Measurements from ENCODE around the gene PREX1.
"Not testable (repeated sequence)": the region's sequence is repeated elsewhere in the genome, so short reads cannot be mapped to it uniquely, and the experiment has no call there.

Gene PREX1, protein sequence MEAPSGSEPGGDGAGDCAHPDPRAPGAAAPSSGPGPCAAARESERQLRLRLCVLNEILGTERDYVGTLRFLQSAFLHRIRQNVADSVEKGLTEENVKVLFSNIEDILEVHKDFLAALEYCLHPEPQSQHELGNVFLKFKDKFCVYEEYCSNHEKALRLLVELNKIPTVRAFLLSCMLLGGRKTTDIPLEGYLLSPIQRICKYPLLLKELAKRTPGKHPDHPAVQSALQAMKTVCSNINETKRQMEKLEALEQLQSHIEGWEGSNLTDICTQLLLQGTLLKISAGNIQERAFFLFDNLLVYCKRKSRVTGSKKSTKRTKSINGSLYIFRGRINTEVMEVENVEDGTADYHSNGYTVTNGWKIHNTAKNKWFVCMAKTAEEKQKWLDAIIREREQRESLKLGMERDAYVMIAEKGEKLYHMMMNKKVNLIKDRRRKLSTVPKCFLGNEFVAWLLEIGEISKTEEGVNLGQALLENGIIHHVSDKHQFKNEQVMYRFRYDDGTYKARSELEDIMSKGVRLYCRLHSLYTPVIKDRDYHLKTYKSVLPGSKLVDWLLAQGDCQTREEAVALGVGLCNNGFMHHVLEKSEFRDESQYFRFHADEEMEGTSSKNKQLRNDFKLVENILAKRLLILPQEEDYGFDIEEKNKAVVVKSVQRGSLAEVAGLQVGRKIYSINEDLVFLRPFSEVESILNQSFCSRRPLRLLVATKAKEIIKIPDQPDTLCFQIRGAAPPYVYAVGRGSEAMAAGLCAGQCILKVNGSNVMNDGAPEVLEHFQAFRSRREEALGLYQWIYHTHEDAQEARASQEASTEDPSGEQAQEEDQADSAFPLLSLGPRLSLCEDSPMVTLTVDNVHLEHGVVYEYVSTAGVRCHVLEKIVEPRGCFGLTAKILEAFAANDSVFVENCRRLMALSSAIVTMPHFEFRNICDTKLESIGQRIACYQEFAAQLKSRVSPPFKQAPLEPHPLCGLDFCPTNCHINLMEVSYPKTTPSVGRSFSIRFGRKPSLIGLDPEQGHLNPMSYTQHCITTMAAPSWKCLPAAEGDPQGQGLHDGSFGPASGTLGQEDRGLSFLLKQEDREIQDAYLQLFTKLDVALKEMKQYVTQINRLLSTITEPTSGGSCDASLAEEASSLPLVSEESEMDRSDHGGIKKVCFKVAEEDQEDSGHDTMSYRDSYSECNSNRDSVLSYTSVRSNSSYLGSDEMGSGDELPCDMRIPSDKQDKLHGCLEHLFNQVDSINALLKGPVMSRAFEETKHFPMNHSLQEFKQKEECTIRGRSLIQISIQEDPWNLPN (N-terminal part only)

DNA sequence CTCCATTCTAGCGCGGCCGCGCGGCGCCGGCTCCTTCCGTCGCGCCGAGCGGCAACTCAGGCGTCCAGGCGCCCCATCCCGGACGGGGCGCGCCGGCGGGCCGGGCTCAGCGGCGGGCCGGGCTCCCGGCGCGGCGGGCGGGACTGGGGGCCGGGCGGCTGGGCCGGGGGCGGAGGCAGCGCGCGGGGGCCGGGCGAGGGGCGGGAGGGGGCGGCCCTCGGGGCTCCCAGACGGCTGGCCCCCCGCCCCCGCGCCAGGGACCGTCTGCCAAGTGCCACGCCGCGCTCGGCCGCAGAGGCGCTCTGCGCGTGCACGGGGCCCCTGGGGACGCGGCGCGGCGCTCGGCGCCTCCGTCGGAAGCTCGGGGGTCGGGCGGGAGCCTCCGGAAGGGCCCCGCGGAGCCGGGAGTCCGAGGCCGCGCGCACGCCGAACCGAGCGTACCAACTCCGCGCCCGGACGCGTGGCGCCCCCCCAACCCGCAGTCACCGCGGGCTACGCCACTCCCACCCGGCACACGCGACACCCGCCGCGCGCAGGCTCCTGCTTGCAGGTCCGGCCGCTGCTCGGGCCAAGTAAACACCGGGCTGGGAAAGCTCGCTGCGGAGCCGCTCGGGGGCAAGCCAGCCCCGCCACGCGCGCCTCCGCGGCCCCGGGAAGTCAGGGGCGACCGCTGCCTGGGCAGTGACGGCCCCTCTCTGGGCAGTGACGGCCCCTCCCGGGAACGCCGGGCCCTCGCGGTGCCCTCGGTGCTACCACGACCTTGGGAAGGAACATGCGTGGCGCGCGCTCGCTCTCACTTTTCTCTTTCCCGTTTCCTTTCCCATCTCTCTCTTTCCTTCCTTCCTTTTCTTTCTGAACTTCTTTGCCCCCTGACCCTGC lies at the start of gene PREX1:
PREX1 (minus strand) TSS at position 145 of the 879 bp plus-strand sequence; CDS start at position 6, 139 bp downstream.
- peak in 3 of 4 experiments; percentile 43 to 54 (median 47) for DNase-seq

GRCh38 chr20:48877304-48877703 lies 49.5 kb upstream of the PREX1 start:
- DNase-seq: no peak

GRCh38 chr20:48875914-48876240 lies 48.1 kb upstream of the PREX1 start:
- no peak for DNase-seq

DNA sequence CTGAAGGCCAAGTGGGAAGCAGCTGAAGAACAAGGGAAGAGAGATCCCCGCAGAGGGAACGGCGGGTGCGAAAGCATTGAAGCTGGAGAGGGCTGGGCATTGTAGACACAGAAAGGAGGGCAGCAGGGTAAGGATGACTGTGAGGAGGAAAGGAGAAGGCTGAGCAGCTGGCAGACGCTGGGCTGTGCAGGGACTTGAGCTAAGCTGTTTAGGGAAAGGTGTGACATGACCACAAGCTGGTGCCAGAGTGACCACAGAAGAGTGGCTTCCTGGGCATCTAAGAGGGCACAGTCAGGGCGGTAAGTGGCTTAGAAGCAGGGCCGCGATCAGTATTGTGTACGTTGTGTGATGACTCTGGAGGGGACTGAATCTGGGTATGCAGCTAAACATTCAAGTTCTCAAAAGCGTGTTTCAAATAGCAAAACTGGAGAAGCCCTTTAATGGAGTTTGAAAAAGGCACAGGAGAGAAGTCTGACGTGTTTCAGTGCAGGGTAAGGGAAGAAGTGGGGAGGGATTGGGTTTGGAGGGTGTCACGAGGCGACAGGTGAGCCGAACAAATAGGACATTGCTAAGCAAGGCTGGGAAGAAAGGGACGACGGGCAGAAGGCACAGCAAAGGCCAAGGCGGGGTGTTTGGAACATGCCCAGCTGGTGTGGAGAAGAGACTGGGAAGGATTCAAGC lies 47.6 kb upstream of the PREX1 start:
- DNase-seq: no peak

DNA sequence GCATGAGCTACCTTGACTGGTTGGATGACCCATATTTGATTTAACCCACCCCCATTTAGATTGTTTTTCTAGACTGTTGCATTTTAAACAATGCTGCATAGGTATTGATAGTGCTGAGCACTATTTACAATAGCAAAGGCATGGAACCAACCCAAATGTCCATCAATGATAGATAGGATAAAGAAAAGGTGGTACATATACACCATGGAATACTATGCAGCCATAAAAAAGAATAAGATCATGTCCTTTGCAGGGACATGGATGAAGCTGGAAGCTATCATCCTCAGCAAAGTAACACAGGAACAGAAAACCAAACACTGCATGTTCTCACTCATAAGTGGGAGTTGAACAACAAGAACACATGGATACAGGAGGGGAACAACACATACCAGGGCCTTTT lies 41.6 kb upstream of the PREX1 start:
- DNase-seq: not testable (repeated sequence)

DNA sequence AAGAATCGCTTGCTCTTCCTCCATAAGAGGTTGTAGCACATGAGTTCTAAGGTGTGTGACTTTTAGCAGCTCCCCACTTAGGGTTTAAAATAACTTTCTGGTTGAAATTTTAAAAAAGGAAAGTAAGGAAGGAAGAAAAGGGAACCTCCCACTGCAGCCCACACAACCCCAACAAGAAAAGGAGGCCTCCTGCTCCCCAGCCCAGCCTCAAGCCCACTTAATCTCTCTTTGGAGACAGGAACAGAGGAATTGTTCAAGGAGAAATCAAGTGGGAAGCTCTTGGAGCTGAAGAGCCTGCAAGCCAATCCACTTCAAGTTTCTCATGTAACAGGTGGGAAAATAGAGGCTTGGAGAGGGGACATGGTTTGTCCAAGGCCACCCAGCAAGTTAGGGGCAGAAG lies 39.1 kb upstream of the PREX1 start:
- DNase-seq: no peak

DNA sequence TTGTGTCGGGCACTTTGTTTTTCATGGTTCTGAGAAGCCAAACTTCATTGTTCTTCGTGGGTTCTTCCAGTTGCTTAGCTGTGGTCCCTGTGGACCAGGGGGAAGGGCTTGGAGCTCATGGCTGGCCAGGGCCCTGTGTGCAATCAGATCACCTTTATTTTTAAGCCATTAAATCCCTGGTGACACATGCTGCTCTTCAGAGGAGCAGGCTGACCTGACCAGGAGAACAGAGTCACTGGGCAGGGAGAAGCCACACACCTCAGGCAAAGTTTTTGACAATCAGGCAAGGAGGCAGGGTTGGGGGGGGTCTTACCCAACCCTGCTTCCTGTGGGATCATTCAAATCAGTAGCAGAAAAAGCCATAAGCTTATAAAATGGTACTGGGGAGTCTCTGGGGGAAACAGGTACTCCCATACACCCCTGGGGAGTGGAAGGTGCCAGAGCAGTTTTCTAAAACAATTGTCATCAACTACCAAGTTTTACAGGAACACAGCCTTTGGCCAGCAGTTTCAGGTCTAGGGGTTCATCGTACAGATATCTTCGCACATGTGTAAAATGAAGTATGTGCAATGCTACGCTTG lies 37.0 kb upstream of the PREX1 start:
- DNase-seq: no peak

DNA sequence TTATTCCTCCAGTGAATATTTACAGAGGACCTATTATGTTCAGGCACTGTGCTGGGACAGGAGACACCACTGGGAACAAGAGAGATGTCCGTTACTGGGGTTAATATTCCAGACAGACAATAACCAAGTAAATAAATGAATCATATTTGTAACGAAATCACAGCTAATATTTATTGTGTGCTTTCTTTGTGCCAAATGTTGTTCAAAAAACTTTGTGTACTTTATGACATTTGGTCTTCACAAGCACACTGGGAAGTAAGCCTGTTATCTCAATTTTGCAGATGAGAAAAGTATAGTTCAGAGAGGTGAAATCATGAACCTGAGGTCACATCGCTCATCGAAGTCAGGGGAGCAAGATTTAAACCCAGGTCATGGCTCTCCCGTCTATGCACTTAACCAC lies 36.5 kb upstream of the PREX1 start:
- DNase-seq: no peak

- no peak for DNase-seq
Measured at GRCh38 chr20:48862279-48862678, 34.5 kb upstream of the PREX1 start.

- no peak for DNase-seq
Measured at GRCh38 chr20:48861444-48861843, 33.6 kb upstream of the PREX1 start.

DNA sequence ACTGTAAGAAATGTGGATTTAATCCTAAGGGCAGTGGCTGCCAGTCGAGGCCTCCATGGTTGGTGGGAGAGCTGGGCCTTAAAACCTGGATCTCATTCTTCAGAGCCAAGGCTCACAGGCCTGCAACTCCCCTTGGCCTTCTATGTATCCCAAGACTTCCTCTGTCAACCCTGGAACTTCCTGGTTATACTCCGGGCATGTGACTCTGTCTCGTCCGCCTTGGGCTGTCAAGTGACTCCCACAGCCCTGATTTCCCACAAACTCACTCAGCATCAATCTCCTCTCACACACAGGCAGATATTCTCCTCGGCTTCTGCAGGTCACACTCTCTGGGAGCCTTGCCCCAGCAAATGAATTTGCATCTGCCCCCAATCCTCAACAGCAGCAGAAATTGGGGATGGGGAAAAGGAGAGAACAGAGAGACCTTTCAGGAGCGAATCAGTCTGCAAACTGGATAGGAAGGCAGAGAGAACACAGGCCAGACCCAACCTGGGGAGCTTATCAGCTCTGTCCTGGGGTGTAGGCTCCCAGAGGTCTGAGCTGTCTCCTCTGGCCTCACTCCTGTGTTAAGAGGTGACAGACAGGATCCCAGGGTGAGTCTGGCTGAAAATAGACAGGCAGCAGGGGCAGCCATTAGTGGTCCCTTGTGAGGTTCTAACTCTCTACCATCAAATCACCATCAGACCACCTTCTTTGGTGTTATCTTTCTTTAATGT lies 30.4 kb upstream of the PREX1 start:
- no peak for DNase-seq

- DNase-seq: no peak
Measured at GRCh38 chr20:48856130-48856529, 28.3 kb upstream of the PREX1 start.

GRCh38 chr20:48855046-48855445 lies 27.2 kb upstream of the PREX1 start:
- no peak for DNase-seq

- no peak for DNase-seq
Measured at GRCh38 chr20:48852609-48853008, 24.8 kb upstream of the PREX1 start.

- no peak for DNase-seq
Measured at GRCh38 chr20:48851579-48851978, 23.8 kb upstream of the PREX1 start.

DNA sequence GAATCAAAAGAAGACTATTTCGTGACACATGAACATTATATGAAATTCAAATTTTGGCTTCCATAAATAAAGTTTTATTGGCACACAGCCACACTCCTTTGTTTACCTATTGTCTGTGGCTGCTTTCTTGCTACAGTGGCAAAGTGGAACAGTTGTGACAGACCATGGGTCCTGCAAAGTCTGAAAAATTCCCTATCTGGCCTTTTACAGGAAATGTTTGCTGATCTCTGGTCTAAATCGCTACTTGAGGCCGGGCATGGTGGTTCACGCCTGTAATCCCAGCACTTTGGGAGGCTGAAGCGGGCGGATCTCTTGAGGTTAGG lies 23.1 kb upstream of the PREX1 start:
- no peak for DNase-seq

DNA sequence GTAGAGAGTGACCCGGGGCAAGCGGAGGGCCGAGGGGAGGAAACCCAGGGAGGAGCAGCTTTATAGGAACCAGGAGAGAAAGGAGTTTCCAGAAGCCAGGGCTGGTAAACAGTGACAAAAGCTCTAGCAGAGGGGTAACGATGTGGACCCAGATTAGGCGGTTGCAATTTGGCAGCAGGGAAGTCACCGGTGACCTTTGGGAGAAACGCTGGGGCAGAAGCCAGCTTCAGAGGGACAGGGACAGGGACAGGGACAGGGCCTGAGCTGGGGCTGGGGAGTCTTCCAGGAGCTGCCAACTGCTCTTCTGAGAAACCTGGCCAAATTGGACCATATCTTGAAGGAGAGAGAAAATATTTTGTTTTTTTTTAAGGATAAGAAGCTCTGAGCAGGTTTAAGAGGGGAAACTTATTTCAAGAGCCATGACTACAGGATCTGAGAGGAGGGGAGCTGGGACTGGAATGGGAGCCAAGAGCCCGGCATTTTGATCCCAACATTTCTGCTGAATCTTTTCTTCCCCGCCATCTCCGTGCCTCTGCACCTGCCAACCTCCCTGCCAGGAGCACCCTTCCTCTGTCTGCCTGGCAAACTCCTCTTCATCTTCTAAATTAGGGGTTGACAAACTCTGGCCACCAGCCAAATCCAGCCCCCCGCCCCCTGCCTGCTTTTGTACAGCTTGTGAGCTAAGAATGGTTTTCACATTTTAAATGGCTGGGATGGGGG lies 22.6 kb upstream of the PREX1 start:
- DNase-seq: no peak

DNA sequence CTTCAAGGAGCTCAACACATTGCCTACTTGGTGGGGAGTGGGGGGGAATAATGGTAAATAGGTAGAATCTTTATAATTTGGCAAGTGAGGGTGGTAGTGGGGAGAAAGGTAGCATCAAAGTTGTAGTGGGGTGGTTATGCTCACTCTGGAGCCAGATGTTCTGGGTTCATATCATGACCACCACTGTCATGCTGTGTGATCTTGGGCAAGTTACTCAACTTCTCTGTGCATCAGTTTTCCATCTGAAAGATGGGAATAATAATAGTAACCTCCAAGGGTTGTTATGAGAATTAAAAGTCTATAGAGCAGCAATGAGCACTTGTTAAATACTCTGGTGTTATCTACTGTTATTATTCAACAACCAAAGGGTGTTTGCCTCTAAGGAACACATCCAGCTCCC lies 22.0 kb upstream of the PREX1 start:
- no peak for DNase-seq

GRCh38 chr20:48849299-48849698 lies 21.5 kb upstream of the PREX1 start:
- DNase-seq: no peak
